ENCODE results near the gene CNIH3. TPM values are rescaled to one million over a fixed set of nuclear protein-coding genes. Genes with fewer than 3 reads are reported as not detected.

The CNIH3 gene
- polyA plus RNA-seq, 1 donor (not counting 4 experiments of a cell fraction or from before 2014, with no cell fraction given), result 0.81 TPM

GRCh38 chr1:224726441-224727182, 110.5 kb downstream of the CNIH3 start:
- Histone ChIP-seq H3K4me1 (ENCODE audit: control insufficient read depth, extremely low read depth, insufficient read depth, low read length) (no peaks in the 10 kb centered on the region), H3K4me2 (ENCODE audit: control insufficient read depth, extremely low read depth, insufficient read depth, low read depth, low read length) (no peak overlapping the region), H3K27ac (ENCODE audit: control insufficient read depth, insufficient read depth, low read length) (no peak overlapping the region), H3K27me3 (ENCODE audit: control insufficient read depth, extremely low read depth, insufficient read depth, low read length) (no peaks in the 10 kb centered on the region), H4K20me1 (ENCODE audit: control insufficient read depth, extremely low read depth, insufficient read depth, low read length) (no peaks in the 10 kb centered on the region), H3K36me3 (ENCODE audit: control insufficient read depth in 2 of 2, extremely low read depth in 1 of 2, insufficient read depth in 2 of 2, low read length in 2 of 2) (no peaks in the 10 kb centered on the region), H3K79me2 (ENCODE audit: control insufficient read depth, insufficient read depth, low read length) (no peaks in the 10 kb centered on the region), H3K9me1 (ENCODE audit: control insufficient read depth, extremely low read depth, insufficient read depth, low read length) (no peaks in the 10 kb centered on the region), H3K9me3 (ENCODE audit: control insufficient read depth, low read depth, low read length) (no peaks in the 10 kb centered on the region), H2AFZ (ENCODE audit: control insufficient read depth, low read length) (no peak overlapping the region), H3K4me3 (ENCODE audit: control insufficient read depth in 2 of 3, extremely low read depth in 1 of 3, insufficient read depth in 2 of 3, low read depth in 1 of 3, low read length in 3 of 3) (no peak overlapping the region), H3K9ac (ENCODE audit: control insufficient read depth, extremely low read depth, insufficient read depth, low read length) (no peak overlapping the region)
- FAIRE-seq, result no peak
- dilution Hi-C loops (cut with MboI; ENCODE audit: extremely low pct_ligation_motif_present, low sequenced_read_pairs), result no loop called here
- DNase-seq (ENCODE audit: low read depth, low spot score), result no peak
- TF ChIP-seq CTCF (optimal IDR thresholded peaks at IDR 0.05 in 1 of 3, IDR thresholded peaks at IDR 0.05 in 1 of 3, conservative IDR thresholded peaks at IDR 0.05 in 1 of 3; ENCODE audit: extremely low read depth in 1 of 3, insufficient read depth in 2 of 3, low read length in 3 of 3) (no peak), EZH2 (IDR thresholded peaks at IDR 0.05; ENCODE audit: low read length) (no peak)

GRCh38 chr1:224727351-224728289, 111.5 kb downstream of the CNIH3 start:
- H3K4me1 ChIP-seq (ENCODE audit: control insufficient read depth, extremely low read depth, insufficient read depth, low read length), result no peaks in the 10 kb centered on the region
- no peak overlapping the region for H3K4me3 ChIP-seq (ENCODE audit: control insufficient read depth in 2 of 3, extremely low read depth in 1 of 3, insufficient read depth in 2 of 3, low read depth in 1 of 3, low read length in 3 of 3)
- H3K9me3 ChIP-seq (ENCODE audit: control insufficient read depth, low read depth, low read length), result no peaks in the 10 kb centered on the region
- DNase-seq (ENCODE audit: low read depth, low spot score) (no peak), FAIRE-seq (no peak)
- dilution Hi-C loops (cut with MboI; ENCODE audit: extremely low pct_ligation_motif_present, low sequenced_read_pairs), result no loop called here
- no peaks in the 10 kb centered on the region for H3K27me3 ChIP-seq (ENCODE audit: control insufficient read depth, extremely low read depth, insufficient read depth, low read length)
- no peaks in the 10 kb centered on the region for H3K9me1 ChIP-seq (ENCODE audit: control insufficient read depth, extremely low read depth, insufficient read depth, low read length)
- H3K36me3 ChIP-seq (ENCODE audit: control insufficient read depth in 2 of 2, extremely low read depth in 1 of 2, insufficient read depth in 2 of 2, low read length in 2 of 2), result no peaks in the 10 kb centered on the region
- no peak overlapping the region for H2AFZ ChIP-seq (ENCODE audit: control insufficient read depth, low read length)
- no peak overlapping the region for H3K9ac ChIP-seq (ENCODE audit: control insufficient read depth, extremely low read depth, insufficient read depth, low read length)
- H4K20me1 ChIP-seq (ENCODE audit: control insufficient read depth, extremely low read depth, insufficient read depth, low read length), result no peaks in the 10 kb centered on the region
- no peak overlapping the region for H3K27ac ChIP-seq (ENCODE audit: control insufficient read depth, insufficient read depth, low read length)
- no peak overlapping the region for H3K4me2 ChIP-seq (ENCODE audit: control insufficient read depth, extremely low read depth, insufficient read depth, low read depth, low read length)
- no peaks in the 10 kb centered on the region for H3K79me2 ChIP-seq (ENCODE audit: control insufficient read depth, insufficient read depth, low read length)
- TF ChIP-seq CTCF (optimal IDR thresholded peaks at IDR 0.05 in 1 of 3, IDR thresholded peaks at IDR 0.05 in 1 of 3, conservative IDR thresholded peaks at IDR 0.05 in 1 of 3; ENCODE audit: extremely low read depth in 1 of 3, insufficient read depth in 2 of 3, low read length in 3 of 3), result no peak
- TF ChIP-seq EZH2 (IDR thresholded peaks at IDR 0.05; ENCODE audit: low read length), result no peak

All from keratinocyte (primary cell).